ENCODE measurements around the gene BCDIN3D.

Gene BCDIN3D

GRCh38 chr12:49796606-49797448, 46.1 kb downstream of the BCDIN3D start:
- DNase-seq (ENCODE audit: low spot score): no peak

GRCh38 chr12:49796155-49796554, 46.8 kb downstream of the BCDIN3D start:
- no peak for DNase-seq (ENCODE audit: low spot score)

GRCh38 chr12:49795654-49796105, 47.2 kb downstream of the BCDIN3D start:
- DNase-seq (ENCODE audit: low spot score): no peak

- DNase-seq (ENCODE audit: low spot score): no peak
These were observed 47.9 kb downstream of the BCDIN3D start for GRCh38 chr12:49794811-49795653.

- DNase-seq (ENCODE audit: low spot score): no peak
These were observed 48.9 kb downstream of the BCDIN3D start for GRCh38 chr12:49794021-49794420.

GRCh38 chr12:49793620-49794019, 49.3 kb downstream of the BCDIN3D start:
- DNase-seq (ENCODE audit: low spot score): no peak

GRCh38 chr12:49792976-49793580, 49.8 kb downstream of the BCDIN3D start:
- no peak for DNase-seq (ENCODE audit: low spot score)

- DNase-seq (ENCODE audit: low spot score): no peak
These were observed 50.5 kb downstream of the BCDIN3D start for GRCh38 chr12:49792181-49792970.

- no peak for DNase-seq (ENCODE audit: low spot score)
These were observed 51.2 kb downstream of the BCDIN3D start for GRCh38 chr12:49791700-49792099.

GRCh38 chr12:49790741-49791555, 52.0 kb downstream of the BCDIN3D start:
- no peak for DNase-seq (ENCODE audit: low spot score)

GRCh38 chr12:49789992-49790391, 52.9 kb downstream of the BCDIN3D start:
- DNase-seq (ENCODE audit: low spot score): no peak

GRCh38 chr12:49787672-49788071, 55.2 kb downstream of the BCDIN3D start:
- no peak for DNase-seq (ENCODE audit: low spot score)

Data from pons (tissue), 1 donor.